HUDEP-2 (cell line): ENCODE measurements around the gene PROP1.
"Not testable (repeated sequence)": the region's sequence is repeated elsewhere in the genome, so short reads cannot be mapped to it uniquely, and the experiment has no call there.

ENCODE experiments used
- DNase-seq, 76 experiments: peaks; one replicate each; lab custom pipeline; 2025; ENCODE audit not compliant: unreplicated experiment in 76 of 76; lab: John Stamatoyannopoulos, UW

The PROP1 gene

GRCh38 chr5:177945601-177946283 lies 50.3 kb downstream of the PROP1 start:
- DNase-seq = not testable (repeated sequence)

GRCh38 chr5:177945145-177945544 lies 50.9 kb downstream of the PROP1 start:
- DNase-seq = not testable (repeated sequence)

GRCh38 chr5:177943805-177944736 lies 52.0 kb downstream of the PROP1 start:
- DNase-seq = not testable (repeated sequence)

- DNase-seq = not testable (repeated sequence)
Measured at GRCh38 chr5:177942896-177943295, 53.1 kb downstream of the PROP1 start.
